Testis (tissue), 3 donors: ENCODE measurements around the gene MLC1. TPM values are rescaled to one million over a fixed set of nuclear protein-coding genes. Genes with fewer than 3 reads are reported as not detected.

Experiments
- DNase-seq: peaks from one replicate; pipeline ENCODE4 v3.0.0-alpha.2; 2019
- H3K27ac ChIP-seq, 2 donors: fragments of 200-600 bp; sonication (generic); one replicate each; pipeline ENCODE4 v1.5.1; 2019
- H3K27me3 ChIP-seq: fragments of 200-600 bp; sonication (generic); one replicate; pipeline ENCODE4 v1.5.1; 2019
- H3K36me3 ChIP-seq: fragments of 200-600 bp; sonication (generic); one replicate; pipeline ENCODE4 v1.5.1; 2017; ENCODE audit warnings: low read depth; ENCODE audit errors: missing control alignments
- H3K4me1 ChIP-seq: fragments of 200-600 bp; sonication (generic); one replicate; pipeline ENCODE4 v1.5.1; 2019
- H3K4me3 ChIP-seq, 2 donors: fragments of 200-600 bp; sonication (generic); one replicate each; pipeline ENCODE4 v1.5.1; 2017 to 2019
- H3K9me3 ChIP-seq: fragments of 200-600 bp; sonication (generic); one replicate; pipeline ENCODE4 v1.5.1; 2017
- POLR2A ChIP-seq: fragments of 450-650 bp; IDR thresholded peaks from one replicate; pipeline ENCODE4 v1.6.1; 2017; ENCODE audit warnings: antibody characterized with exemption, mild to moderate bottlenecking, moderate library complexity
- whole genome bisulfite sequencing, 2 donors: methylation state at CpG; one replicate each; pipeline ENCODE4 v1.1.5; 2018; 5-methylcytosine and 5-hydroxymethylcytosine counted together
- intact Hi-C: fragments of 100-400 bp; cut with DNase I; formaldehyde crosslinking; loops from one replicate; pipeline ENCODE4 v1.15.1; 2023; ENCODE audit warnings: low total_unique reads
- polyA plus RNA-seq: library from polyadenylated mRNA; stranded (reverse); fragments of 350-450 nt; fragmentation: Illumina TruSeq; extraction: RNeasy Lipid Tissue Mini Kit (QIAGEN cat#74804); gene quantifications from one replicate; pipeline ENCODE4 v1.2.3, GENCODE V29; 2014; ENCODE audit warnings: low read depth, low replicate concordance; ENCODE audit not compliant: insufficient read depth
- total RNA-seq, 2 donors: library from RNA; depleted of rRNA; stranded (reverse); fragments of >200 nt; gene quantifications; one replicate each; pipeline ENCODE4 v1.2.3, GENCODE V29; 2016
- TF ChIP-seq, protein P1 (sequence below), 3 experiments: fragments of 450-650 bp in 2 of 3; fragments of 200-600 bp in 1 of 3; sonication (generic) in 1 of 3; IDR thresholded peaks; one replicate each; pipeline ENCODE4 v1.5.1; 2016 to 2019; ENCODE audit warnings: antibody characterized with exemption in 3 of 3, mild to moderate bottlenecking in 2 of 3, moderate library complexity in 1 of 3

Gene MLC1
- total and polyA plus RNA-seq, 3 donors from 2014 or later, result 1.3 to 1.5 (median 1.3) TPM

DNA sequence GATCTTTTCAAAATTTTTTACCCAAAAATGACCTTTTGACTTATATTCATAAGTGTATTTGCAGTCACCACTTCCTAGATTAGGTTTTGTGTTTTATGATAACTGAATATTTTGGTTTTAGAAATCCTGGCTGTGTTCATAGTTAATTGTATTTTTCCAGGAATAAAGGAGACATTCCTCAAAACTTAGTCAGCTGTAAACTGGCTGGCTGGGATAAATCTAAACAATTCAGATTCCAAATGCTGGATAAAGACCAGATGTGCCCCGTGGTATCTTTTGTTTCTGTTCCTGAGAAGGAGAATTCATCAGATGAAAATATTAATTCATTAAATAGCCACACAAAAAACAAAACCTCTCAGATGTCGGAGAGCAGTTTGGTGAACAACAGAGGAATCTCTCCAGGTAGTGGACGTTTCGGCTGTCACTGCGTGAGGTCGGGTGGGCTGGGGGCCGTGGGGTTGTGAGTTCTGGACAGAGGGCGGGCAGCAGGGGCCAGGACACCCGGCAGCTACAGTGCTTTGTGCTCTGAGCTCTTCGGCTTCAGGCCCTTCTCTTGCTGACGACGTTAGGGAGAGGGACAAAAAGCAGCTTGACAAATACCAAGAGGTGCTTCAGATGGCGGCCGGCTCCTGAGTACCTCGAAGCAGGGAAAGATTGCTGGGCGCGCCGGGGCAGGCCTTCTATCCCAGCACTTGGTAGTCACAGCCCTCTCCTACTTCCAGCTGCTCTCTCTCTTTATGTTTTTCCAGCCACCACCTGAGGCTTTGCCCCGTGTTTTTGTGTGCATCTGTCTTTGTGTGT lies 29.2 kb upstream of the MLC1 start:
- intact Hi-C loops, result no loop called here
- no peak overlapping the region for H3K4me3 ChIP-seq
- TF ChIP-seq, protein P1, sequence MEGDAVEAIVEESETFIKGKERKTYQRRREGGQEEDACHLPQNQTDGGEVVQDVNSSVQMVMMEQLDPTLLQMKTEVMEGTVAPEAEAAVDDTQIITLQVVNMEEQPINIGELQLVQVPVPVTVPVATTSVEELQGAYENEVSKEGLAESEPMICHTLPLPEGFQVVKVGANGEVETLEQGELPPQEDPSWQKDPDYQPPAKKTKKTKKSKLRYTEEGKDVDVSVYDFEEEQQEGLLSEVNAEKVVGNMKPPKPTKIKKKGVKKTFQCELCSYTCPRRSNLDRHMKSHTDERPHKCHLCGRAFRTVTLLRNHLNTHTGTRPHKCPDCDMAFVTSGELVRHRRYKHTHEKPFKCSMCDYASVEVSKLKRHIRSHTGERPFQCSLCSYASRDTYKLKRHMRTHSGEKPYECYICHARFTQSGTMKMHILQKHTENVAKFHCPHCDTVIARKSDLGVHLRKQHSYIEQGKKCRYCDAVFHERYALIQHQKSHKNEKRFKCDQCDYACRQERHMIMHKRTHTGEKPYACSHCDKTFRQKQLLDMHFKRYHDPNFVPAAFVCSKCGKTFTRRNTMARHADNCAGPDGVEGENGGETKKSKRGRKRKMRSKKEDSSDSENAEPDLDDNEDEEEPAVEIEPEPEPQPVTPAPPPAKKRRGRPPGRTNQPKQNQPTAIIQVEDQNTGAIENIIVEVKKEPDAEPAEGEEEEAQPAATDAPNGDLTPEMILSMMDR (IDR thresholded peaks at IDR 0.05), result no peak
- no peak for TF ChIP-seq POLR2A
- H3K9me3 ChIP-seq, result no peaks in the 10 kb centered on the region
- no peaks in the 10 kb centered on the region for H3K36me3 ChIP-seq
- no peaks in the 10 kb centered on the region for H3K27me3 ChIP-seq
- no peak for DNase-seq
- H3K27ac ChIP-seq, result peak overlapping the region; percentile 15 to 39
- H3K4me1 ChIP-seq, result no peaks in the 10 kb centered on the region
- WGBS, 2 donors, result 58 to 76% methylated on average over 19 of the region's 19 CpGs

DNA sequence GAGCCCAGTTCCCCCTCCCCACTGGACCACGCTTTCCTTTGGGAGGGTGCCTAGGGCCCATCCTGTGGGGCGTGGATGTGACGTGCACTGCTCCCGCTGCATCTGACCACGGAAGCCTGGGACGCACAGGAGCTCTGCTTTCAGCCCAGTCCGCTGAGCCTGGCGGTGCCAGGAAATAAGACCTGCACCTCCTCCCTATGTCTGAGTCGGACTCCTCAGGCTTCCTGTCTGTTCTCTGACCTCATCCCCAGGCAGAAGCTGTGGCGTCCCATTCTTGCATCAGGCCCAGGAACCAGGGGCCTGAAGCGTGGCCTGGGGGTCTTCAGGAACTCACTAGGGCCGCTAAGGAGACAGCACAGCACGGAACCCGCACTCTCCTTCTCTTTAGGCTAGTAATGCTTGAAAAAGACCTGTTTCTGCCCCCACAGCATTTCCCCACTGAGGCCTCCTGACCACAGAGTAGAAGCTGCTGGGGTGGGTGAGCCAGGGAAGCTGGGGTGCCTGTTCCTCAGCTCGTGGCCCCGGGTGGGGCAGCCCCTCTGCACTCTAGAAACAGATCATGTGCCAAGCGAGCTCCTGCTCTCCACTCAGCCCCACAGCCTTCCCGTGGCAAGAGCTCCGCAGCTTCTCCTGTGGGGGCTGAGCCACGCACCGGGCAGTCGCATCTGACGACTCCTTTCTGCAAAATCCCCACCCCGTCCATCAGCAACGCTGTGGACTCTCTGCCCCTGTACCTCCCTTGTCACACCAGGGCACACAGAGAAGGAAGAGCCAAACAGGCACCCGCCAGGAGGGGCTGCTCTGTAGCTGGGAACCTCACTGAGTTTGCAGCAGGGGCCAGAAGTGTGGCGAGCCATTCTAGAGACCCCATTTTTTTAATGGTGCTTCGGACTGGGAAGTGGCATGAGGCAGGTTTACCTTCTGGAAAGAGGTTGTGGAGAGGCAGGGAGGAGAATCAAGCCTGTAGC lies 27.2 kb upstream of the MLC1 start:
- no peak for DNase-seq
- H3K4me3 ChIP-seq, result no peak overlapping the region
- no peaks in the 10 kb centered on the region for H3K4me1 ChIP-seq
- 76 to 81% methylated on average over 20 to 28 of the region's 28 CpGs for WGBS, 2 donors
- TF ChIP-seq POLR2A, result no peak
- TF ChIP-seq, protein P1 (IDR thresholded peaks at IDR 0.05), result no peak
- H3K27me3 ChIP-seq, result no peaks in the 10 kb centered on the region
- H3K9me3 ChIP-seq, result no peaks in the 10 kb centered on the region
- intact Hi-C loops, result no loop called here
- H3K36me3 ChIP-seq, result no peaks in the 10 kb centered on the region
- H3K27ac ChIP-seq, result no peak overlapping the region

DNA sequence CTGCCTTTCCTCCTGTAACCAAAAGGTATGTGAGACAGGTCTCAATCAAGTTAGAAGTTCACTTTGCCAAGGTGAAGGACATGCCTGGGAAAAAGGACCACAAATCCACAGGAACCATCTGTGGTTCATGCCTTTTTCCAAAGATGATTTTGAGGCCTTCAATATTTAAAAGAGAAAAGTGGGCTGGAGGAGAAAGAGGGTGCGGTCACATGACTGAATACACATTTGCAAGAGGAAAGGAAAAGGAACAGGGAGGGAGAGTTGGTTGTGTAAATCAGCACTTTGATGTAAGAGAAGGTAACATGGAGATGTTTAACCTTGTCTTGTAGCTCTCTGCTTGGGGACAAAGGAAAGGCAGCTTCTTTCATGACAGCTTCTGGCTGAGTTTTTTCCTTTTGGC lies 25.8 kb upstream of the MLC1 start:
- DNase-seq, result no peak
- Histone ChIP-seq H3K4me1 (no peaks in the 10 kb centered on the region), H3K27me3 (no peaks in the 10 kb centered on the region), H3K36me3 (no peaks in the 10 kb centered on the region), H3K27ac (no peak overlapping the region), H3K9me3 (no peaks in the 10 kb centered on the region), H3K4me3 (no peak overlapping the region)
- intact Hi-C loops, result no loop called here
- WGBS, 2 donors, result 87 to 100% methylated on average over 1 of the region's 1 CpG
- no peak for TF ChIP-seq POLR2A
- TF ChIP-seq, protein P1 (IDR thresholded peaks at IDR 0.05), result no peak

DNA sequence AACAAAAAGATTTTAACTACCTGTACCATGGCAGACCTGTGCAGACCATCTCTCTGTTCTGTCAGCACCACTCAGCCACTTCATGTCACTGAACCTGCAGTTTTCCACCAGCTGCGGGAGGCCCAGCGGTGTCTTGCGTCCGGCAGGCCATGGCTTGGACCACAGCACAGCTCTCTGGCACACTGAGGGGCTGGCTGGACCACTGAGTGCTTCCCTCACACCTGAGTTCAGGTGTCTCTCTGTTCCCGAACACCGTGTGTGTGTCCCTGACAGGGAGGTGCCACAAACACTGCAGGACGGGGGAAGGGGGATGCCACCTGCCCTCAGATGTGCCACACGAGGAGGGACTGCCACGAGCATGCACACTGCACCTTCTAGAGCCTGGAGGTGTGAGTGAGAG lies 22.3 kb upstream of the MLC1 start:
- Histone ChIP-seq H3K4me1 (no peaks in the 10 kb centered on the region), H3K36me3 (no peaks in the 10 kb centered on the region), H3K27ac (no peak overlapping the region), H3K9me3 (no peaks in the 10 kb centered on the region), H3K27me3 (no peaks in the 10 kb centered on the region), H3K4me3 (no peak overlapping the region)
- intact Hi-C loops, result no loop called here
- DNase-seq, result no peak
- TF ChIP-seq POLR2A, result no peak
- TF ChIP-seq, protein P1 (IDR thresholded peaks at IDR 0.05), result no peak
- 91 to 93% methylated on average over 9 of the region's 9 CpGs for WGBS, 2 donors
